HepG2 (cell line): ENCODE results near the gene PRKAG1. TPM values are rescaled to one million over a fixed set of nuclear protein-coding genes. Genes with fewer than 3 reads are reported as not detected.

Source experiments
- ARID5B ChIP-seq: IDR thresholded peaks from 2 replicates; pipeline ENCODE4 v1.4.0; 2020; ENCODE audit warnings: mild to moderate bottlenecking, missing genetic modification reagents
- CREB1 ChIP-seq, 2 experiments: fragments of 450-650 bp in 1 of 2; IDR thresholded peaks; 2 replicates each; pipeline ENCODE4 v1.6.1; 2016 to 2017; ENCODE audit warnings: control low read depth in 1 of 2, mild to moderate bottlenecking in 1 of 2, missing compliant biosample characterization in 1 of 2, missing genetic modification characterization in 1 of 2
- ELF4 ChIP-seq: sonication (generic); formaldehyde crosslinking; IDR thresholded peaks from 2 replicates; pipeline ENCODE4 v1.5.0; 2020; ENCODE audit warnings: missing genetic modification reagents, mild to moderate bottlenecking, moderate library complexity, borderline replicate concordance
- GATAD1 ChIP-seq: IDR thresholded peaks from 2 replicates; pipeline ENCODE4 v1.6.1; 2016; ENCODE audit warnings: missing genetic modification reagents, missing compliant biosample characterization
- HDAC1 ChIP-seq: sonication (generic); formaldehyde crosslinking; IDR thresholded peaks from 2 replicates; pipeline ENCODE4 v1.5.1; 2020; ENCODE audit warnings: mild to moderate bottlenecking, missing genetic modification reagents
- MEIS2 ChIP-seq: sonication (generic); formaldehyde crosslinking; IDR thresholded peaks from 2 replicates; pipeline ENCODE4 v1.9.0; 2021; ENCODE audit warnings: mild to moderate bottlenecking, missing genetic modification reagents
- POLR2AphosphoS2 ChIP-seq: IDR thresholded peaks from 2 replicates; pipeline ENCODE4 v1.6.1; 2011; ENCODE audit warnings: low read depth, low read length, improper control_type of control experiment
- RBFOX2 ChIP-seq: fragments of 200-400 bp; formaldehyde crosslinking; IDR thresholded peaks from 2 replicates; pipeline ENCODE4 v1.6.1; 2017; ENCODE audit warnings: low read depth, mild to moderate bottlenecking, low read length
- THAP8 ChIP-seq: sonication (generic); formaldehyde crosslinking; IDR thresholded peaks from 2 replicates; pipeline ENCODE4 v1.5.1; 2020; ENCODE audit warnings: missing genetic modification reagents, mild to moderate bottlenecking, borderline replicate concordance
- XRCC5 ChIP-seq: fragments of 200-400 bp; formaldehyde crosslinking; optimal IDR thresholded peaks from 2 replicates; pipeline ENCODE3; 2017; ENCODE audit warnings: mild to moderate bottlenecking, low read length
- YEATS4 ChIP-seq: sonication (generic); formaldehyde crosslinking; IDR thresholded peaks from 2 replicates; pipeline ENCODE4 v1.4.0; 2020; ENCODE audit warnings: missing genetic modification reagents, borderline replicate concordance
- ZNF333 ChIP-seq: sonication (generic); formaldehyde crosslinking; IDR thresholded peaks from 2 replicates; pipeline ENCODE4 v1.4.0; 2020; ENCODE audit warnings: mild to moderate bottlenecking, missing genetic modification reagents, borderline replicate concordance
- ZNF768 ChIP-seq: sonication (generic); formaldehyde crosslinking; IDR thresholded peaks from 2 replicates; pipeline ENCODE4 v1.4.0; 2020; ENCODE audit warnings: missing genetic modification reagents
- polyA plus RNA-seq, 8 experiments: library from polyadenylated mRNA; depleted of rRNA in 3 of 8; stranded (reverse) in 7 of 8; unstranded in 1 of 8; fragments of >200 nt; fragmentation: Illumina TruSeq in 4 of 8; extraction: Trizol in 4 of 8; gene quantifications; 2 replicates each; pipeline versions ENCODE4 v1.2.1 to v1.2.3, GENCODE V29; 2011 to 2016; ENCODE audit warnings: low read depth in 4 of 8, missing spikeins in 1 of 8, mixed read lengths in 1 of 8; ENCODE audit not compliant: insufficient read depth in 1 of 8
- total RNA-seq, 5 experiments: library from RNA; depleted of rRNA; stranded (reverse); fragments of >200 nt; fragmentation: Illumina TruSeq; extraction: Trizol; gene quantifications; 2 replicates each; pipeline ENCODE4 v1.2.3, GENCODE V29; 2016; ENCODE audit warnings: low read depth in 1 of 5
- TF ChIP-seq, protein P1 (sequence below): sonication (generic); formaldehyde crosslinking; IDR thresholded peaks from 2 replicates; pipeline ENCODE4 v1.5.0; 2020; ENCODE audit warnings: mild to moderate bottlenecking, missing genetic modification reagents, borderline replicate concordance
- TF ChIP-seq, protein P2 (sequence below): sonication (generic); formaldehyde crosslinking; IDR thresholded peaks from 2 replicates; pipeline ENCODE4 v1.5.0; 2020; ENCODE audit warnings: mild to moderate bottlenecking, missing genetic modification reagents, borderline replicate concordance

The PRKAG1 gene
- total and polyA plus RNA-seq, 2 of the 13 experiments (the other 11 are each of a cell fraction or from before 2014, with no cell fraction given) = 26.1 to 32.8 TPM

- TF ChIP-seq THAP8 (CRISPR knock-in tag) (0 out of 2 replicates have a peak, but pooled peaks have one; percentile 30), HDAC1 (CRISPR knock-in tag) (peak; percentile 28; the same call in 1 of the 2 replicates), CREB1 (IDR thresholded peaks at IDR 0.05) (peak; percentile 89), CREB1 (CRISPR knock-in tag; IDR thresholded peaks at IDR 0.05) (peak; percentile 97), MEIS2 (CRISPR knock-in tag) (0 out of 2 replicates have a peak, but pooled peaks have one; percentile 33), ZNF333 (CRISPR knock-in tag) (0 out of 2 replicates have a peak, but pooled peaks have one; percentile 45), YEATS4 (CRISPR knock-in tag) (peak; percentile 72; the same call in 1 of the 2 replicates), ARID5B (CRISPR knock-in tag) (peak; percentile 38; the same call in 1 of the 2 replicates), POLR2AphosphoS2 (peak; percentile 89), GATAD1 (CRISPR knock-in tag) (peak; percentile 92), ZNF768 (CRISPR knock-in tag) (peak; percentile 46; the same call in 1 of the 2 replicates), RBFOX2 (peak; percentile 96), ELF4 (CRISPR knock-in tag) (peak; percentile 79; the same call in 1 of the 2 replicates), XRCC5 (peak; percentile 63)
- TF ChIP-seq, protein P1, sequence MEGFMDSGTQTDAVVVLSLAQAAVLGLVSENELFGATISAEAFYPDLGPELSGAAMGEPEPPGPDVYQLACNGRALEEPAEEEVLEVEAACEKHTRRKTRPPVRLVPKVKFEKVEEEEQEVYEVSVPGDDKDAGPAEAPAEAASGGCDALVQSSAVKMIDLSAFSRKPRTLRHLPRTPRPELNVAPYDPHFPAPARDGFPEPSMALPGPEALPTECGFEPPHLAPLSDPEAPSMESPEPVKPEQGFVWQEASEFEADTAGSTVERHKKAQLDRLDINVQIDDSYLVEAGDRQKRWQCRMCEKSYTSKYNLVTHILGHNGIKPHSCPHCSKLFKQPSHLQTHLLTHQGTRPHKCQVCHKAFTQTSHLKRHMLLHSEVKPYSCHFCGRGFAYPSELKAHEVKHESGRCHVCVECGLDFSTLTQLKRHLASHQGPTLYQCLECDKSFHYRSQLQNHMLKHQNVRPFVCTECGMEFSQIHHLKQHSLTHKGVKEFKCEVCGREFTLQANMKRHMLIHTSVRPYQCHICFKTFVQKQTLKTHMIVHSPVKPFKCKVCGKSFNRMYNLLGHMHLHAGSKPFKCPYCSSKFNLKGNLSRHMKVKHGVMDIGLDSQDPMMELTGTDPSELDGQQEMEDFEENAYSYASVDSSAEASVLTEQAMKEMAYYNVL (CRISPR knock-in tag) = peak; percentile 49; the same call in 1 of the 2 replicates
- TF ChIP-seq, protein P2, sequence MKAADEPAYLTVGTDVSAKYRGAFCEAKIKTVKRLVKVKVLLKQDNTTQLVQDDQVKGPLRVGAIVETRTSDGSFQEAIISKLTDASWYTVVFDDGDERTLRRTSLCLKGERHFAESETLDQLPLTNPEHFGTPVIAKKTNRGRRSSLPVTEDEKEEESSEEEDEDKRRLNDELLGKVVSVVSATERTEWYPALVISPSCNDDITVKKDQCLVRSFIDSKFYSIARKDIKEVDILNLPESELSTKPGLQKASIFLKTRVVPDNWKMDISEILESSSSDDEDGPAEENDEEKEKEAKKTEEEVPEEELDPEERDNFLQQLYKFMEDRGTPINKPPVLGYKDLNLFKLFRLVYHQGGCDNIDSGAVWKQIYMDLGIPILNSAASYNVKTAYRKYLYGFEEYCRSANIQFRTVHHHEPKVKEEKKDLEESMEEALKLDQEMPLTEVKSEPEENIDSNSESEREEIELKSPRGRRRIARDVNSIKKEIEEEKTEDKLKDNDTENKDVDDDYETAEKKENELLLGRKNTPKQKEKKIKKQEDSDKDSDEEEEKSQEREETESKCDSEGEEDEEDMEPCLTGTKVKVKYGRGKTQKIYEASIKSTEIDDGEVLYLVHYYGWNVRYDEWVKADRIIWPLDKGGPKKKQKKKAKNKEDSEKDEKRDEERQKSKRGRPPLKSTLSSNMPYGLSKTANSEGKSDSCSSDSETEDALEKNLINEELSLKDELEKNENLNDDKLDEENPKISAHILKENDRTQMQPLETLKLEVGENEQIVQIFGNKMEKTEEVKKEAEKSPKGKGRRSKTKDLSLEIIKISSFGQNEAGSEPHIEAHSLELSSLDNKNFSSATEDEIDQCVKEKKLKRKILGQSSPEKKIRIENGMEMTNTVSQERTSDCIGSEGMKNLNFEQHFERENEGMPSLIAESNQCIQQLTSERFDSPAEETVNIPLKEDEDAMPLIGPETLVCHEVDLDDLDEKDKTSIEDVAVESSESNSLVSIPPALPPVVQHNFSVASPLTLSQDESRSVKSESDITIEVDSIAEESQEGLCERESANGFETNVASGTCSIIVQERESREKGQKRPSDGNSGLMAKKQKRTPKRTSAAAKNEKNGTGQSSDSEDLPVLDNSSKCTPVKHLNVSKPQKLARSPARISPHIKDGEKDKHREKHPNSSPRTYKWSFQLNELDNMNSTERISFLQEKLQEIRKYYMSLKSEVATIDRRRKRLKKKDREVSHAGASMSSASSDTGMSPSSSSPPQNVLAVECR = peak; percentile 85
These were observed at the start of gene PRKAG1 (continued) for GRCh38 chr12:49018261-49019119.
